ENCODE results near the gene ENTPD1.

Gene ENTPD1

DNA sequence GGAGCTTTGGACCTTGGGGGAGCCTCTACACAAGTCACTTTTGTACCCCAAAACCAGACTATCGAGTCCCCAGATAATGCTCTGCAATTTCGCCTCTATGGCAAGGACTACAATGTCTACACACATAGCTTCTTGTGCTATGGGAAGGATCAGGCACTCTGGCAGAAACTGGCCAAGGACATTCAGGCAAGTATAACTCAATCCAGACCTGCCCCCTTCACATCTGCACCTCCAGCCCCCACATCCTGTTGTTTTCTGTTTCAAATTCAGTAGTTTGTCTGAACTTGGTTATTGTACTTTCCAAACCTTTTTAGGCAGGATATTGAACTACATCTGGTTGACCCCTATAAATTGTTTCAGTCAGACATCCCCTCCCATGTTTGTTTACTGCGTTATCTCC, 89.4 kb downstream of the ENTPD1 start:
- no peak for DNase-seq (ENCODE audit: low read depth in 2 of 2)
- no peak overlapping the region for H3K4me3 ChIP-seq (replicated peaks in 1 of 2; ENCODE audit: low read depth in 2 of 2, low read length in 2 of 2)
- TF ChIP-seq, protein P1, sequence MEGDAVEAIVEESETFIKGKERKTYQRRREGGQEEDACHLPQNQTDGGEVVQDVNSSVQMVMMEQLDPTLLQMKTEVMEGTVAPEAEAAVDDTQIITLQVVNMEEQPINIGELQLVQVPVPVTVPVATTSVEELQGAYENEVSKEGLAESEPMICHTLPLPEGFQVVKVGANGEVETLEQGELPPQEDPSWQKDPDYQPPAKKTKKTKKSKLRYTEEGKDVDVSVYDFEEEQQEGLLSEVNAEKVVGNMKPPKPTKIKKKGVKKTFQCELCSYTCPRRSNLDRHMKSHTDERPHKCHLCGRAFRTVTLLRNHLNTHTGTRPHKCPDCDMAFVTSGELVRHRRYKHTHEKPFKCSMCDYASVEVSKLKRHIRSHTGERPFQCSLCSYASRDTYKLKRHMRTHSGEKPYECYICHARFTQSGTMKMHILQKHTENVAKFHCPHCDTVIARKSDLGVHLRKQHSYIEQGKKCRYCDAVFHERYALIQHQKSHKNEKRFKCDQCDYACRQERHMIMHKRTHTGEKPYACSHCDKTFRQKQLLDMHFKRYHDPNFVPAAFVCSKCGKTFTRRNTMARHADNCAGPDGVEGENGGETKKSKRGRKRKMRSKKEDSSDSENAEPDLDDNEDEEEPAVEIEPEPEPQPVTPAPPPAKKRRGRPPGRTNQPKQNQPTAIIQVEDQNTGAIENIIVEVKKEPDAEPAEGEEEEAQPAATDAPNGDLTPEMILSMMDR (IDR thresholded peaks at IDR 0.05; ENCODE audit: low read depth, low read length), result no peak

GRCh38 chr10:95847007-95847406, 91.0 kb downstream of the ENTPD1 start:
- no peak overlapping the region for H3K4me3 ChIP-seq (replicated peaks in 1 of 2; ENCODE audit: low read depth in 2 of 2, low read length in 2 of 2)
- DNase-seq (ENCODE audit: low read depth in 2 of 2), result no peak
- TF ChIP-seq, protein P1 (IDR thresholded peaks at IDR 0.05; ENCODE audit: low read depth, low read length), result no peak

DNA sequence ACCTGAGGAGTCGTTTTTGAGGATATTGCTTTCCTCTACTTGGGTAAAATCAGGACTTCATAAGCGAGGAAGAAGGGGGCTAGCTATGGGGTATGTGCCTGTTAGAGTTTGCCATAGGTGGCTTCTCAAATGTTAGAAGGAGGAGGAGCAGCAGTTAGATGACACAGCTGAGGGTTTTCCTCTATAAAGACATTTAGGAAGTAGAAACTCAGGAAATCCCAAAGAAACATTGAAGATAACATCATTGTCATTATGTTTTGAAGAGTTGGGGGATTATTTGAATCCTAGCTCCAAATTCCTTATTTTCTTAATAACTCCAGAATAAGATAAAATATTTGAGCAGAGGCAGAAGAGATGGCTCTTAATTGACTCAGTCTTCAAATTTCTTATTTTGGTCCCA, 92.9 kb downstream of the ENTPD1 start:
- DNase-seq (ENCODE audit: low read depth in 2 of 2), result no peak
- TF ChIP-seq, protein P1 (IDR thresholded peaks at IDR 0.05; ENCODE audit: low read depth, low read length), result no peak
- no peak overlapping the region for H3K4me3 ChIP-seq (replicated peaks in 1 of 2; ENCODE audit: low read depth in 2 of 2, low read length in 2 of 2)

- no peak overlapping the region for H3K4me3 ChIP-seq (replicated peaks in 1 of 2; ENCODE audit: low read depth in 2 of 2, low read length in 2 of 2)
- no peak for DNase-seq (ENCODE audit: low read depth in 2 of 2)
- TF ChIP-seq, protein P1 (IDR thresholded peaks at IDR 0.05; ENCODE audit: low read depth, low read length), result no peak
Measured at GRCh38 chr10:95850791-95851190, 94.8 kb downstream of the ENTPD1 start.

- no peak overlapping the region for H3K4me3 ChIP-seq (replicated peaks in 1 of 2; ENCODE audit: low read depth in 2 of 2, low read length in 2 of 2)
- TF ChIP-seq, protein P1 (IDR thresholded peaks at IDR 0.05; ENCODE audit: low read depth, low read length), result no peak
- peak in 1 of 2 donors; percentile 39 for DNase-seq (ENCODE audit: low read depth in 2 of 2)
Measured at GRCh38 chr10:95860166-95860940, 104.4 kb downstream of the ENTPD1 start.

GRCh38 chr10:95861386-95861785, 105.4 kb downstream of the ENTPD1 start:
- TF ChIP-seq, protein P1 (IDR thresholded peaks at IDR 0.05; ENCODE audit: low read depth, low read length), result no peak
- no peak overlapping the region for H3K4me3 ChIP-seq (replicated peaks in 1 of 2; ENCODE audit: low read depth in 2 of 2, low read length in 2 of 2)
- DNase-seq (ENCODE audit: low read depth in 2 of 2), result no peak

Data from cardiac fibroblast (primary cell).